Activated CD8-positive, alpha-beta memory T cell treated with anti-CD3 and anti-CD28 coated beads, Interleukin-2, amount 50 U/mL, for 48 hours (primary cell): ENCODE data around the gene SDCCAG8.
"Not testable (repeated sequence)": the region's sequence is repeated elsewhere in the genome, so short reads cannot be mapped to it uniquely, and the experiment has no call there.

Experiments
- DNase-seq: peaks from one replicate; pipeline ENCODE4 v3.0.0-alpha.2; 2020

SDCCAG8 gene

GRCh38 chr1:243255791-243256512 lies at the start of gene SDCCAG8:
Gene SDCCAG8 (plus strand): TSS chr1:243256041. CDS start chr1:243256174, 133 bp downstream.
- DNase-seq: peak; percentile 91

- DNase-seq: not testable (repeated sequence)
Measured at GRCh38 chr1:243211984-243212383, 43.9 kb upstream of the SDCCAG8 start.

- no peak for DNase-seq
Measured at GRCh38 chr1:243213045-243213787, 42.6 kb upstream of the SDCCAG8 start.

GRCh38 chr1:243215276-243215875 lies 40.5 kb upstream of the SDCCAG8 start:
- DNase-seq: not testable (repeated sequence)

- no peak for DNase-seq
Measured at GRCh38 chr1:243216741-243217140, 39.1 kb upstream of the SDCCAG8 start.

- no peak for DNase-seq
Measured at GRCh38 chr1:243217349-243217748, 38.5 kb upstream of the SDCCAG8 start.

- no peak for DNase-seq
Measured at GRCh38 chr1:243218059-243218458, 37.8 kb upstream of the SDCCAG8 start.

GRCh38 chr1:243227622-243228021 lies 28.2 kb upstream of the SDCCAG8 start:
- DNase-seq: no peak

- no peak for DNase-seq
Measured at GRCh38 chr1:243229526-243229925, 26.3 kb upstream of the SDCCAG8 start.

- no peak for DNase-seq
Measured at GRCh38 chr1:243230914-243231313, 24.9 kb upstream of the SDCCAG8 start.

GRCh38 chr1:243233908-243234307 lies 21.9 kb upstream of the SDCCAG8 start:
- DNase-seq: no peak

GRCh38 chr1:243234978-243235647 lies 20.7 kb upstream of the SDCCAG8 start:
- DNase-seq: no peak

GRCh38 chr1:243236604-243237252 lies 19.1 kb upstream of the SDCCAG8 start:
- no peak for DNase-seq

- no peak for DNase-seq
Measured at GRCh38 chr1:243244432-243244841, 11.4 kb upstream of the SDCCAG8 start.

GRCh38 chr1:243246916-243247315 lies 8.9 kb upstream of the SDCCAG8 start:
- DNase-seq: no peak

GRCh38 chr1:243247901-243248300 lies 7.9 kb upstream of the SDCCAG8 start:
- no peak for DNase-seq

GRCh38 chr1:243249214-243249613 lies 6.6 kb upstream of the SDCCAG8 start:
- DNase-seq: no peak

- DNase-seq: no peak
Measured at GRCh38 chr1:243250102-243250501, 5.7 kb upstream of the SDCCAG8 start.

GRCh38 chr1:243251539-243251938 lies 4.3 kb upstream of the SDCCAG8 start:
- DNase-seq: no peak

- DNase-seq: no peak
Measured at GRCh38 chr1:243253211-243253925, 2.5 kb upstream of the SDCCAG8 start.

- no peak for DNase-seq
Measured at GRCh38 chr1:243253926-243254232, 2.0 kb upstream of the SDCCAG8 start.

GRCh38 chr1:243254233-243254926 lies 1.5 kb upstream of the SDCCAG8 start:
- DNase-seq: peak; percentile 83
